Stimulated activated CD8-positive, alpha-beta memory T cell treated with anti-CD3 and anti-CD28 coated beads, Interleukin-2, amount 100 ng/mL, for 1 hour (primary cell): ENCODE measurements around the gene HBG1.
"Not testable (repeated sequence)": the region's sequence is repeated elsewhere in the genome, so short reads cannot be mapped to it uniquely, and the experiment has no call there.

Experiments
- DNase-seq, 2 donors: peaks; one replicate each; pipeline ENCODE4 v3.0.0-alpha.2; 2020; ENCODE audit warnings: low read depth in 2 of 2

The HBG1 gene

GRCh38 chr11:5277807-5278382 lies 28.2 kb upstream of the HBG1 start:
- DNase-seq: no peak

- no peak for DNase-seq
Observed at GRCh38 chr11:5276697-5277096, 27.0 kb upstream of the HBG1 start.

- no peak for DNase-seq
Observed at GRCh38 chr11:5275369-5276110, 25.9 kb upstream of the HBG1 start.

GRCh38 chr11:5274395-5274794 lies 24.7 kb upstream of the HBG1 start:
- no peak for DNase-seq

- DNase-seq: no peak
Observed at GRCh38 chr11:5272395-5273017, 22.8 kb upstream of the HBG1 start.

- no peak for DNase-seq
Observed at GRCh38 chr11:5269715-5270147, 20.1 kb upstream of the HBG1 start, which contains the start of gene HBE1. TSS of gene HBE1 (minus strand) at chr11:5269945. CDS start at chr11:5269890, 55 bp downstream.

GRCh38 chr11:5267033-5267563 lies 17.4 kb upstream of the HBG1 start:
- no peak for DNase-seq

- no peak for DNase-seq
Observed at GRCh38 chr11:5266609-5267008, 17.0 kb upstream of the HBG1 start.

GRCh38 chr11:5265832-5266231 lies 16.2 kb upstream of the HBG1 start:
- DNase-seq: no peak

GRCh38 chr11:5258543-5259262 lies 9.0 kb upstream of the HBG1 start:
- no peak for DNase-seq

- DNase-seq: no peak
Observed at GRCh38 chr11:5257296-5257695, 7.6 kb upstream of the HBG1 start.

- not testable (repeated sequence) for DNase-seq
Observed at GRCh38 chr11:5254646-5255413, 5.2 kb upstream of the HBG1 start, which contains the start of gene HBG2. TSS of gene HBG2 (minus strand) at chr11:5254781. CDS start at chr11:5254728, 53 bp downstream.

GRCh38 chr11:5254023-5254422 lies 4.4 kb upstream of the HBG1 start:
- not testable (repeated sequence) for DNase-seq

- not testable (repeated sequence) for DNase-seq
Observed at GRCh38 chr11:5253440-5253839, 3.8 kb upstream of the HBG1 start.

GRCh38 chr11:5252919-5253265 lies 3.2 kb upstream of the HBG1 start:
- no peak for DNase-seq

GRCh38 chr11:5252192-5252918 lies 2.7 kb upstream of the HBG1 start:
- no peak for DNase-seq

GRCh38 chr11:5251746-5252145 lies 2.1 kb upstream of the HBG1 start:
- DNase-seq: no peak

GRCh38 chr11:5250543-5251204 lies 1.0 kb upstream of the HBG1 start:
- DNase-seq: no peak

GRCh38 chr11:5248498-5248897 lies 1.2 kb downstream of the HBG1 start:
- DNase-seq: not testable (repeated sequence)
